Right atrium auricular region (tissue), 2 donors: ENCODE measurements around the gene PPP1R17. TPM values are rescaled to one million over a fixed set of nuclear protein-coding genes. Genes with fewer than 3 reads are reported as not detected.

Source experiments
- DNase-seq: peaks from one replicate; pipeline ENCODE4 v3.0.0-alpha.2; 2019; ENCODE audit warnings: low spot score
- H3K27ac ChIP-seq, 2 donors: fragments of 200-600 bp; sonication (generic); 1 replicate in 1 of 2; 2 replicates in 1 of 2; pipeline ENCODE4 v1.5.1; 2016 to 2019
- H3K27me3 ChIP-seq, 2 donors: fragments of 200-600 bp; sonication (generic); one replicate each; pipeline versions ENCODE4 v1.5.1 to v1.6.0; 2017 to 2019
- H3K36me3 ChIP-seq: fragments of 200-600 bp; sonication (generic); one replicate; pipeline ENCODE4 v1.5.1; 2016
- H3K4me1 ChIP-seq, 2 donors: fragments of 200-600 bp; sonication (generic); one replicate each; pipeline versions ENCODE4 v1.5.1 to v1.6.0; 2017 to 2019
- H3K4me3 ChIP-seq, 2 donors: fragments of 200-600 bp; sonication (generic); 1 replicate in 1 of 2; 2 replicates in 1 of 2; pipeline ENCODE4 v1.5.1; 2017 to 2019; ENCODE audit warnings: mild to moderate bottlenecking in 1 of 2, moderate library complexity in 1 of 2
- H3K9me3 ChIP-seq, 2 donors: fragments of 200-600 bp; sonication (generic); one replicate each; pipeline ENCODE4 v1.5.1; 2019
- total RNA-seq, 2 donors: library from RNA; depleted of rRNA; stranded (reverse); fragments of >200 nt; gene quantifications; one replicate each; pipeline ENCODE4 v1.1.0, GENCODE V29; 2016
- TF ChIP-seq, protein P1 (sequence below), 2 donors: fragments of 200-600 bp; sonication (generic); IDR thresholded peaks; one replicate each; pipeline ENCODE4 v1.5.1; 2019; ENCODE audit warnings: antibody characterized with exemption in 2 of 2

Gene PPP1R17
- total RNA-seq, 2 donors from 2014 or later = not detected

GRCh38 chr7:31747553-31747952, 60.5 kb downstream of the PPP1R17 start:
- no peaks in the 10 kb centered on the region for H3K9me3 ChIP-seq
- no peak overlapping the region for H3K27ac ChIP-seq
- no peaks in the 10 kb centered on the region for H3K27me3 ChIP-seq
- H3K36me3 ChIP-seq = no peaks in the 10 kb centered on the region
- H3K4me3 ChIP-seq = no peak overlapping the region
- H3K4me1 ChIP-seq = no peaks in the 10 kb centered on the region
- TF ChIP-seq, protein P1, sequence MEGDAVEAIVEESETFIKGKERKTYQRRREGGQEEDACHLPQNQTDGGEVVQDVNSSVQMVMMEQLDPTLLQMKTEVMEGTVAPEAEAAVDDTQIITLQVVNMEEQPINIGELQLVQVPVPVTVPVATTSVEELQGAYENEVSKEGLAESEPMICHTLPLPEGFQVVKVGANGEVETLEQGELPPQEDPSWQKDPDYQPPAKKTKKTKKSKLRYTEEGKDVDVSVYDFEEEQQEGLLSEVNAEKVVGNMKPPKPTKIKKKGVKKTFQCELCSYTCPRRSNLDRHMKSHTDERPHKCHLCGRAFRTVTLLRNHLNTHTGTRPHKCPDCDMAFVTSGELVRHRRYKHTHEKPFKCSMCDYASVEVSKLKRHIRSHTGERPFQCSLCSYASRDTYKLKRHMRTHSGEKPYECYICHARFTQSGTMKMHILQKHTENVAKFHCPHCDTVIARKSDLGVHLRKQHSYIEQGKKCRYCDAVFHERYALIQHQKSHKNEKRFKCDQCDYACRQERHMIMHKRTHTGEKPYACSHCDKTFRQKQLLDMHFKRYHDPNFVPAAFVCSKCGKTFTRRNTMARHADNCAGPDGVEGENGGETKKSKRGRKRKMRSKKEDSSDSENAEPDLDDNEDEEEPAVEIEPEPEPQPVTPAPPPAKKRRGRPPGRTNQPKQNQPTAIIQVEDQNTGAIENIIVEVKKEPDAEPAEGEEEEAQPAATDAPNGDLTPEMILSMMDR (IDR thresholded peaks at IDR 0.05) = no peak
- no peak for DNase-seq

DNA sequence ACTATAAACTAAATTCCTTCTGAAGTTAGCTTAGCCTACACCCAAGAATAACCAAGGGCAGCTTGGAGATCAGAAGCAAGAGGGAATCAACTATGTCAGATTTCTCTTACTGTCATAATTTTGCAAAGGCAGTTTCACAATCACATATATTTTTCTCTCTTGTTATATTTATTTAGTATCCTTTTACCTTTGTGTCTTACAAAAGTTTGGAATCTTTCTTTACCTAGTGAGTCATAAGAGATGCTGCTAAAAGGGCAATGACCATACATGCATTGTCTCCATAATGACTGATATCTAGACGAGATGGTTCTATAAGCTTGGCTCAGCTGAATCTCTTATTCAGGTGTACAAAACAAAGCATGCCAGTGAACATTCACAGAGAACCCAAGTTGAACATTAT, 61.1 kb downstream of the PPP1R17 start:
- TF ChIP-seq, protein P1 (IDR thresholded peaks at IDR 0.05) = no peak
- Histone ChIP-seq H3K4me3 (no peak overlapping the region), H3K36me3 (no peaks in the 10 kb centered on the region), H3K9me3 (no peaks in the 10 kb centered on the region), H3K27me3 (no peaks in the 10 kb centered on the region), H3K27ac (no peak overlapping the region), H3K4me1 (no peaks in the 10 kb centered on the region)
- no peak for DNase-seq

DNA sequence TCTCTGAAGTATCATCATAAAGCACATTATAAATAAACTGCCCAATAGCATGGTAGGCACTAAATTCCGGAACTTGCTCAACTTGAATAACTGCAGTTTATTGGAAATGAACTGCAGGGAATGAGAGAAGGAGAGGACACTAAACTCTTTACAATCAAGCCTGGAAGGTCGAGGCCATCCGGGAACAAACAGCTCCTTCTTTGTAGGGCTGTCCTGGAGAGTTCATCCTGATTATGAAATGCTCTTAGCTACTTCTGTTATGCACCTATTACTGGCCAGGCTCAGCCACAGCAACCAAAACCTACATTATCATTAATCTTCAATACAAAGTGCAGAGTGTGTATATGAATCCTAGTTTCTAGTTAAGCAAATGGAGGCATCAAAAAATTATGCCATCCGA, 64.7 kb downstream of the PPP1R17 start:
- Histone ChIP-seq H3K4me3 (no peak overlapping the region), H3K9me3 (no peaks in the 10 kb centered on the region), H3K36me3 (no peaks in the 10 kb centered on the region), H3K27ac (no peak overlapping the region), H3K27me3 (no peaks in the 10 kb centered on the region), H3K4me1 (no peaks in the 10 kb centered on the region)
- DNase-seq = no peak
- TF ChIP-seq, protein P1 (IDR thresholded peaks at IDR 0.05) = no peak

Other genes with a start within 250 kb of the PPP1R17 start
- not detected for gene ITPRID1, start 173.1 kb upstream of the PPP1R17 start, total RNA-seq